Activated CD4-positive, alpha-beta T cell treated with anti-CD3 and anti-CD28 coated beads for 1 hour (primary cell): Measurements from ENCODE around the gene THRB.

Source experiments
- DNase-seq: peaks from one replicate; pipeline ENCODE4 v3.0.0-alpha.2; 2020

THRB gene

GRCh38 chr3:24342275-24342674, 152.4 kb downstream of the THRB start:
- no peak for DNase-seq

- DNase-seq = no peak
Observed at GRCh38 chr3:24341668-24342067, 153.0 kb downstream of the THRB start.

- no peak for DNase-seq
Observed at GRCh38 chr3:24340966-24341365, 153.7 kb downstream of the THRB start.

- DNase-seq = no peak
Observed at GRCh38 chr3:24340161-24340560, 154.5 kb downstream of the THRB start.

GRCh38 chr3:24339266-24339825, 155.3 kb downstream of the THRB start:
- DNase-seq = no peak

GRCh38 chr3:24338409-24339130, 156.1 kb downstream of the THRB start:
- no peak for DNase-seq

- DNase-seq = no peak
Observed at GRCh38 chr3:24336101-24336500, 158.5 kb downstream of the THRB start.

- no peak for DNase-seq
Observed at GRCh38 chr3:24332092-24332491, 162.6 kb downstream of the THRB start.

GRCh38 chr3:24323272-24323671, 171.4 kb downstream of the THRB start:
- DNase-seq = no peak

GRCh38 chr3:24320601-24321000, 174.0 kb downstream of the THRB start:
- no peak for DNase-seq

- DNase-seq = no peak
Observed at GRCh38 chr3:24318677-24319287, 175.9 kb downstream of the THRB start.

GRCh38 chr3:24316887-24317383, 177.7 kb downstream of the THRB start:
- no peak for DNase-seq

GRCh38 chr3:24315971-24316370, 178.7 kb downstream of the THRB start:
- DNase-seq = no peak

- no peak for DNase-seq
Observed at GRCh38 chr3:24315356-24315755, 179.3 kb downstream of the THRB start.

GRCh38 chr3:24311881-24312280, 182.8 kb downstream of the THRB start:
- DNase-seq = no peak

GRCh38 chr3:24310887-24311286, 183.8 kb downstream of the THRB start:
- no peak for DNase-seq

- DNase-seq = no peak
Observed at GRCh38 chr3:24306518-24306917, 188.1 kb downstream of the THRB start.

- no peak for DNase-seq
Observed at GRCh38 chr3:24305795-24306467, 188.7 kb downstream of the THRB start.

GRCh38 chr3:24303057-24303754, 191.4 kb downstream of the THRB start:
- no peak for DNase-seq

- DNase-seq = no peak
Observed at GRCh38 chr3:24302396-24302795, 192.3 kb downstream of the THRB start.

- DNase-seq = no peak
Observed at GRCh38 chr3:24300949-24301348, 193.7 kb downstream of the THRB start.

- no peak for DNase-seq
Observed at GRCh38 chr3:24299806-24300626, 194.6 kb downstream of the THRB start.
